NOMO-1 (cell line): ENCODE data around the gene OR1F1.
"Not testable (repeated sequence)": the region's sequence is repeated elsewhere in the genome, so short reads cannot be mapped to it uniquely, and the experiment has no call there.

Experiments
- DNase-seq, 2 experiments: peaks; one replicate each; lab custom pipeline; 2025; ENCODE audit not compliant: unreplicated experiment in 2 of 2; lab: John Stamatoyannopoulos, UW

The OR1F1 gene

DNA sequence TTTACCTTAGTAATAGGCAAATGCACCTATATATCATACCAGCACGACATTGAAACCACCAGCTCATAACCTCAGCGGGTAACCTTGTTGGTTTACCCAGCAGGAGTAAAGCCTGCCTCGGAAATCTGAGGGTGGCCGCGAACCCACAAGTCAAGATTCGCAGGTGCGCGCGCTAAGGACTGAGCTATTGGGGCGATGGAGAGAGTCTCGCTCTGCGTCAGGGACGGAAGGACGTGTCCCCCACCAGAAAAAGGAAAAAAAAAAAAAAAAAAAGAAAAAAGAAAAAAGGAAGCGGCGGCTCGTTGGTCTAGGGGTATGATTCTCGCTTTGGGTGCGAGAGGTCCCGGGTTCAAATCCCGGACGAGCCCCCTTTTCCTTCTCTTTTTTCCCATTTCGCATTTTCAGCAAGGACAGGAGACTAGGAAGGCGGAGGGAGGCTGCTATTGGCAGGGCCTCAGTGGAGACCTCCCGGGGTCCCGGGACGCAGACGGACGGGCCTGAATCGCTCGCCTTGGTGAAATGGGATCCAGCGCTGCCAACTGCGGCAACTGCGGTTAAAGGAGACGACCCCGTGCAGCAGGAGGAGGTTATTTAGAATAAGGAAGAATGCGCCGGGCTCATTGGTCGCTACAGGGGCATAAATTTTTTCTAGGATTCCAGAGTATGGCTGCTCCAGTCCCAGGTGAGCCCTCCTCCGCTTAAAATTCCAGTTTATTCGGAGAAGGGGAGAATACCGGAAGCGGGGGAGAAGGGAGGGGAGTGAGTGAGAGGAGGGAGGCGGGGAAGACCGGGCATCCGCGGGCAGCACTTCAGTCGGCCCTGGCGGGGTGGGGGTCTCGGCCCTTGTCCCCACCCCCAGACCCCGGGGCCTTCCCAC, at the start of gene OR1F1:
TSS of gene OR1F1 (plus strand) at position 407 of the 877 bp plus-strand sequence.
- no peak for DNase-seq

DNA sequence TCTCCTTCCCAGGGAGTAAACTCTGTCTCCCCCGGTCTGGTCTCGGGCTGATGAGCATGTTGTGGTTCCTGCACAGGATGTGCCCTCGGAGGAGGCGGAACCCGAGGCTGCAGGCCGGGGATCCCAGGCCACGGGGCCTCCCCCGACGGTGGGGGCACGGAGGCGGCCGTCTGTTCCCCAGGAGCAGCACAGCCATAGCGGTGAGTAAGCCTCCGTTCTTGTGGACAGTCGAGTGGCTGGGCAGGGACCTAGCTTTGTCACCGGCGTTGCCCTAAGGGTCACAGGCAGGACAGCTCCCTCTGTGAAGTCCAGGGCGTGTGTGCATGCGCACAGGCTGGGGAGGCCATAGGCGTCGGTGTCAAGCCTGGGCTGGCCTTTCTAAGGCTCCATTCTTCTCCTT, 49.7 kb upstream of the OR1F1 start:
- no peak for DNase-seq

DNA sequence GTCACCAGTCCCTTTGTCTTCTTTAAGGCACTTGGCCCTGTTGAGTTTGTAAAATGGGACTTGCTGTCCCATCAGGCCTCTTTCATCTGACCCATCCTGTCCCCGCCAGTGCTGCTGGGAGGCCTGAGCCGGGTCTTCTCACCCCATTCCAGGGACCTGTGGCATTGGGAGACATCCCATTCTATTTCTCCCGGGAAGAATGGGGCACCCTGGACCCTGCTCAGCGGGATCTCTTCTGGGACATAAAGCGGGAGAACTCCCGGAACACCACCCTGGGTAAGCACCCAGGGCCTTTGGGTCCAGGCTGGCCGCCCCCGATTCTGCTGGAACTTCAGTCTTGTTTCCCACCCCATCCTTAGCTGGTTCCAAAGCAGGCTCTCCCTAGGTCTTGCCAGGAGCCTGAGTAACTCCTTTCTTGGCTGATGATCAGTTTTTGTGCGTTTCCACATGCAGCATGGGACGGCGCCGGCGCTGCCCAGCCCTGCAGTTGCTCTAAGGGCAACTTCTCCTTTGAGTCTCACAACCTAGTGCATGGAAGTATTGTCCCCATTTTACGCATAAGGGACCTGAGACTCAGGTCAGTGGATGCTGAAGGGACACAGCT, 49.1 kb upstream of the OR1F1 start:
- no peak for DNase-seq

DNA sequence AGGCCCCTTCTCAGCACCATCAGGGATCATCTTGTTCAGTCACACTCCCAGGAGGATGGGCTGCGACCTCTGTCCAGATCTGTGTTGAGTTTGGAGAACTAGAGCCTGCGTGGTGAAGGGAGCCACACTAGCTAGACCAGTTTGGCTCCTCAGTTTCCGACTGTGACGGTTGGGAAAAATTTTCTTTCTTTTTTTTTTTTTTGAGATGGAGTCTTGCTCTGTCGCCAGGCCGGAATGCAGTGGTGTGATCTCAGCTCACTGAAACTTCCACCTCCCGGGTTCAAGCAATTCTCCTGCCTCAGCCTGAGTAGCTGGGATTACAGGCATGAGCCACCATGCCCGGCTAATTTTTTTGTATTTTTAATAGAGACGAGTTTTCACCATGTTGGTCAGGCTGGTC, 48.4 kb upstream of the OR1F1 start:
- not testable (repeated sequence) for DNase-seq

DNA sequence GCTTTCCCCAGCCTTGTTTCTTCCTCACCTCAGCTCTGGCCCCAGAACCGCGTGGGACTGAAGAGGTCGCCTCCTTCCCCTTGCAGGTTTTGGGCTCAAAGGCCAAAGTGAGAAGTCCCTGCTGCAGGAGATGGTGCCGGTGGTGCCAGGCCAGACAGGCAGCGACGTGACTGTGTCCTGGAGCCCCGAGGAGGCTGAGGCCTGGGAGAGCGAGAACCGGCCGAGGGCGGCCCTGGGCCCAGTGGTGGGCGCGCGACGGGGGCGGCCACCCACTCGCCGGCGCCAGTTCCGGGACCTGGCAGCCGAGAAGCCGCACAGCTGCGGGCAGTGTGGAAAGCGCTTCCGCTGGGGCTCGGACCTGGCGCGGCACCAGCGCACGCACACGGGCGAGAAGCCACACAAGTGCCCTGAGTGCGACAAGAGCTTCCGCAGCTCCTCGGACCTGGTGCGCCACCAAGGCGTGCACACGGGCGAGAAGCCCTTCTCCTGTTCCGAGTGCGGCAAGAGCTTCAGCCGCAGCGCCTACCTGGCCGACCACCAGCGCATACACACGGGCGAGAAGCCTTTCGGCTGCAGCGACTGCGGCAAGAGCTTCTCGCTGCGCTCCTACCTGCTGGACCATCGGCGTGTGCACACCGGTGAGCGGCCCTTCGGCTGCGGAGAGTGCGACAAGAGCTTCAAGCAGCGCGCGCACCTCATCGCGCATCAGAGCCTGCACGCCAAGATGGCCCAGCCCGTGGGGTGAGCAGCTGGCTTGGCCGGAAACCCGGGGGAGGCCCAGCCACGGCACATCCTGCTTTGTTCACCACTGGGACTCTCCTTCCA, 47.2 kb upstream of the OR1F1 start:
- no peak for DNase-seq

DNA sequence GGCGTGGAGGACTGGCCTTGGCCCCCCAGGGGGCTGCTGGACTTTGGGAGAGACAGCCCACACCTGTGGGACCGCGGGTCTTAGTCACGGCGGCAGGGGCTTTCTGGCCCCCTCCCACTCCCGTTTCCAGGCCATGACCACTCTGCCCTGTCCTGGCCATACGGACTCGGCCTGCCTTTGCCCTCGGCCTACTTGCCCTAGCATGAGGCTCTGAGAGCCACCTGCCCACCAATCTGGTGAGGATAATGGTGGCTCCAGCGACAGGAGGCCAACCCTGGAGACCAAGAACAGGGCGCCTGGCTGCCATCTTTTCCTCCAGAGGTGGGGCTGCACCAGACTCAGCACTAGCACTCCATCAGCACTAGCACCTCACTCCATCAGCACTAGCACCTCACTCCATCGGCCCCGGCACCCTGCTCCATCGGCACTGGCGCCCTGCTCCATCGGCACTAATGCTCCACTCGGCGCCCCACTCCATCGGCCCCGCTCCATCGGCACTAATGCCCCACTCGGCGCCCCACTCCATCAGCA, 46.2 kb upstream of the OR1F1 start:
- no peak for DNase-seq

DNA sequence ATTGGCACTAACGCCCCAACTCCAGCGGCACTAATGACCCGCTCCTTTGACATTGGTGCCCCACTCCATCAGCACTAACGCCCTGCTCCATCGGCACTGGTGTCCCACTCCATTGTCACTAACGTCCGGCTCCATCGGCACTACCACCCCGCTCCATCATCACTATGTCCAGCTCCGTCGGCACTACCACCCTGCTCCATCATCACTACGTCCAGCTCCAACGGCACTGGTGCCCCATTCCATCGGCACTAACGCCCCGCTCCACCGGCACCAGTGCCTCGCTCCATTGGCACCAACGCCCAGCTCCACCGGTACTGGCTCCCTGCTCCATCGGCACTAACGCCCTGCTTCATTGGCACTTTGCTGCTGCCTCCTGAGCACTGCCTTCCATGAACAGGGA, 45.7 kb upstream of the OR1F1 start:
- no peak for DNase-seq

DNA sequence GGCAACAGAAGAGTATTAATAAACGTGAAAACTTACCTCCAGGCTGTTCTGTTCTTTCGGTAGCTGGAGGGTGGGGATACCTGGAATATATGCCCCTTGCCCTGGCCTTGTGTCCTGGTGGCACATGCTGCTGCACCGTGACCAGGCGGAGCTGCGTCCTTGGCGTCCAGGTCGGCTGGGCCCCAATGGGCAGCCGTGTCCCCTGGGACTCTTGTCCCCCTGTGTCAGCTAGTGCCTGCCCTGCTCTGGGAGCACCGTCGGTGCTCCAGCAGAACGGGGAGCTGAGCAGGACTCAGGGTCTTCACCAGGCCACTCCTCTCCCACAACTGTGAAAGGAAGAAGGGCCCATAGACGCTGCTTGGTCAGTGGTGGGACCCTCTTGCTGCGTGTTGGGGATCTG, 45.2 kb upstream of the OR1F1 start:
- DNase-seq, result no peak

DNA sequence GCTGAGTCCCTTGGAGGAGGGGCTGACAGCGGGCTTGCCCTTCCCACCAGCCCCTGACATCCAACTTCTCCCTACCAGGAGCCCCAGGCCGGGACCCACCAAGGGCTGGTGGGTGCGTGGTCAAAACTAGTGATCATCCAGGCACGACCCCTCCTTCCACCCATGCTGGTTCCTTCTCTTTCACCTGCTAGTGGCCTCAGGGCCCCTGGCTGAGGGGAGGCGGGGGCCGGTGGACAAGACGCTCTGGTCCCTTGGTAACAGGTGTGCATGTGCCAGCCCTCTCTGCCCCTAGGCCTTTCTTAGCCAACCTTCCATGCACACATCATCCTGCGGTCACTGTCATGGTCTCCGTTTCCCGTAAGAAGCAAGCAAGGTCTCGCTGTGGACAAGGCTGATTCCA, 44.8 kb upstream of the OR1F1 start:
- DNase-seq, result no peak

DNA sequence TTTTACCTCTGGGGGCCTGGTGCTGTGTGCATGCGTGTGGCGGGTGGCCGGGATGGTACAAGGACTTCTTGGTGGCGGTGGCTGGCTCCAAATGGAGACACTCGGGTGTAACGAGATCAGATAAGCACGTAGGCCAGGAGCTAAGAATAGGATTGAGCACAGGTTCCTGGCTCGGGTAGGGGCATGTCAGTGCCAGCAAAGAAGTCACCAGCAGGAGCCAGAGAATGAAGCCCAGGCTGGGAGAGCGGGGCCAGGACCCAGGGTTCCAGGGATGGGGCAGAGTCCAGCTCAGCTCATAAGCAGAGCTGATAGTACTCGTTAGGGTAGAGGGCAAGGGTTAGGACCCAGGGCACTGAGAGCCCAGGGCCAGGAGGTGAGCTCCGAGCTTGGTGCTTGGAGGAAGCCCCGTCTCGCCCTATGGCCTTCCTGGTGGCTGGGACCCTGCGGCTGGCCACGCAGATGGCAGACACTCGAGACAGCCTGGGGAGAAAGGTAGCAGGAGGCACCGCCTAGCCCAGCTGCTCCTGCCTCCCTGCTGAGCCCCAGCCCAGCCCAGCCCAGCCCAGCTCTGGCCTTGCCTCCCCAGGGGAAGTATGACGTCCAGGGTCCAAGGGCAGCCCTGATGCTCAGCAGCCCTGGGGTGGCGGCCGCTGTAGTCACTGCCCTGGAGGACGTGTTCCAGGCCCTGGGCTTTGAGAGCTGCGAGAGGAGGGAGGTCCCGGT, 44.2 kb upstream of the OR1F1 start:
- DNase-seq, result no peak

DNA sequence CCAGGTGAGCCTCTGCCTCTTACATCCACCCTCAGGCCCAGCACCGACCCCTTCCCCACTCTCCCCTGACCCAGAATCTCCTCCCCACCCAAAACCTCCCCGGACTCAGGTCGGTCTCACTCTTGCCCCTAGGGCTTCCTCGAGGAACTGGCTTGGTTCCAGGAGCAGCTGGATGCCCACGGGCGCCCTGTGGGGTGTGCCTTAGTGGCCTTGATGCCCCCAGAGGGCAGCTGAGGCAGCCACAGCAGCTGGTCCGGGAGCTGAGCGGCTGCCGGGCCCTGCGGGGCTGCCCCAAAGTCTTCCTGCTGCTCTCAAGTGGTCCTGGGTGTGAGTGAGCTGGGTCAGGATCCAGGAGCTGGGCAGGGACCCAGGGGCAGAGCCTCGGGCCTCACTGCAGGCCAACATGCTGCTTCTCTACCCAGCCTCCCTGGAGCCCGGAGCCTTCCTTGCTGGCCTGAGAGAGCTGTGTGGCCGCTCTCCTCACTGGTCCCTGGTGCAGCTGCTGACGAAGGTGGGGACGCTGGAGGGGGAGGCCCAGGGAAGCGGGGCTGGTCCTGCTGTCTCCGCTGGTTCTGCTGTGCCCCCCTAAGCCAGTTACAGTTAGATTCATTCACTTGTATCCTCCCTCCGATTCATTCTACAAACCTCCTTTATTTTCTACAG, 43.6 kb upstream of the OR1F1 start:
- DNase-seq, result no peak

DNA sequence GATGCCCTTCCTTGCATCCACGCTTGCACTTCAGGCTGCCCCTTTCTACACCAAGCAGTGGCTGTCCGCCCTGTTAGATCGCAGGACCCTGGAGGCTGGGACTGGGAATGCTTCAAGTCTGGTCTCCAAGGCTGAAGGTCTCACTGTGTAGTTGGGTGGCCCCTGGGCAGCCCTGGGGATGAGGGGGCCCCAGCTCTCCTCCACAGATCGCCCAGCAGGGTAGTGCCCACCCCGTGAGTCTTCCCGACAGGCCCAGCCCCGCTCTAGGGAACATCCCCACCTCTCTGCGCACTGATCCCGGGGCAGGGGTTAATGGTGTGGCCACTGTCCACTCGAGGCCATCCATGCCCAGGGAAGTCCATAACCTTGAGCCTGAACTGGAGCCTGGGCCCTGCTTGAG, 42.9 kb upstream of the OR1F1 start:
- DNase-seq, result no peak

DNA sequence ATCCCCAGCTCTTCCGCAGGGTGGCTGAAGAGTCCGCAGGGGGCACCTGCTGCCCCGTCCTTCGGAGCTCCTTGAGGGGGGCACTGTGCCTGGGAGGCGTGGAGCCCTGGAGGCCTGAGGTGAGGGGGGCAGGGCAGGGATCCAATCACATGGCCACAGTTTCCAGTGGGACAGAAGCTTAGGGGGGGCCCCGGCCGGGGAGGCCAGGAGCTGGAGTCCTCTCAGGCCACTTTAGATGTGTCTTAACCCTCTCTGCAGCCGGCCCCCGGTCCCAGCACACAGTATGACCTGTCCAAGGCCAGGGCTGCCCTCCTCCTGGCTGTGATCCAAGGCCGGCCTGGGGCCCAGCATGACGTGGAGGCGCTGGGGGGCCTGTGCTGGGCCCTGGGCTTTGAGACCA, 42.3 kb upstream of the OR1F1 start:
- DNase-seq, result no peak

DNA sequence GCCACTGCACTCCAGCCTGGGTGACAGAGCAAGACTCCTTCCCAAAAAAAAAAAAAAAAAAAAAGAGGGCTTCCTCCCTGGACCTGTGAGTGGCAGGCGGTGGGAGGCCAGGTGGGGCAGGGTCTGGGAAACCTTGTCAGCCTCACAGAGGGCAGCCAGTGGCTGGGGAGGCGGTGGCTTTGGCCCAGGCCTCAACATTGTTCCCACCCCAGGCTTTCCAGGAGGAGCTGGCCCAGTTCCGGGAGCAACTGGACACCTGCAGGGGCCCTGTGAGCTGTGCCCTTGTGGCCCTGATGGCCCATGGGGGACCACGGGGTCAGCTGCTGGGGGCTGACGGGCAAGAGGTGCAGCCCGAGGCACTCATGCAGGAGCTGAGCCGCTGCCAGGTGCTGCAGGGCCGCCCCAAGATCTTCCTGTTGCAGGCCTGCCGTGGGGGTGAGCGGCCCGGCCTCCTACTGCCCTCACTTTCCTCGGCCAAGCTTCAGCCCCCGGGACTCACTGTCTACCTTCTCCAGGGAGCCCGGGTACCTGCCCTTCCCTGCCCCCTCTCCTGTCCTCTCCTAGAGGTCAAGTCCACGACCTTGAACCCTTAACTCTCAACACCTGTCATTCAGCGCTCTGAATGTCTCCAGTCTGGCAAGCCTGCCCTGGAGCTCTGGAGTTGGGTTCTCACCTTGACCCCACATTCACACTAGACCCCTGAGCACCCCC, 40.8 kb upstream of the OR1F1 start:
- no peak for DNase-seq

DNA sequence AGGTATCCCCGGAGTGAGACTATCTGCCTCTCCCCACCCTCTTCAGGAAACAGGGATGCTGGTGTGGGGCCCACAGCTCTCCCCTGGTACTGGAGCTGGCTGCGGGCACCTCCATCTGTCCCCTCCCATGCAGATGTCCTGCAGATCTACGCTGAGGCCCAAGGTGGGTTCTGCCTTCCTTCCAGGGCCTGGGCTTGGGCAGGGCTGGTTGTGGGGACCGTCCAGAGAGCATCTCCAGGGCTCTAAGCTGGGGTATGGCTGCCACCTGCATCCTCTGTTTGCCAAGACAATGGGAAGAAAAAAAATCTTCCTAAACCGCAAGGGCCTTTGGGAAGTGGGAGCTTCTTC, 40.3 kb upstream of the OR1F1 start:
- no peak for DNase-seq

DNA sequence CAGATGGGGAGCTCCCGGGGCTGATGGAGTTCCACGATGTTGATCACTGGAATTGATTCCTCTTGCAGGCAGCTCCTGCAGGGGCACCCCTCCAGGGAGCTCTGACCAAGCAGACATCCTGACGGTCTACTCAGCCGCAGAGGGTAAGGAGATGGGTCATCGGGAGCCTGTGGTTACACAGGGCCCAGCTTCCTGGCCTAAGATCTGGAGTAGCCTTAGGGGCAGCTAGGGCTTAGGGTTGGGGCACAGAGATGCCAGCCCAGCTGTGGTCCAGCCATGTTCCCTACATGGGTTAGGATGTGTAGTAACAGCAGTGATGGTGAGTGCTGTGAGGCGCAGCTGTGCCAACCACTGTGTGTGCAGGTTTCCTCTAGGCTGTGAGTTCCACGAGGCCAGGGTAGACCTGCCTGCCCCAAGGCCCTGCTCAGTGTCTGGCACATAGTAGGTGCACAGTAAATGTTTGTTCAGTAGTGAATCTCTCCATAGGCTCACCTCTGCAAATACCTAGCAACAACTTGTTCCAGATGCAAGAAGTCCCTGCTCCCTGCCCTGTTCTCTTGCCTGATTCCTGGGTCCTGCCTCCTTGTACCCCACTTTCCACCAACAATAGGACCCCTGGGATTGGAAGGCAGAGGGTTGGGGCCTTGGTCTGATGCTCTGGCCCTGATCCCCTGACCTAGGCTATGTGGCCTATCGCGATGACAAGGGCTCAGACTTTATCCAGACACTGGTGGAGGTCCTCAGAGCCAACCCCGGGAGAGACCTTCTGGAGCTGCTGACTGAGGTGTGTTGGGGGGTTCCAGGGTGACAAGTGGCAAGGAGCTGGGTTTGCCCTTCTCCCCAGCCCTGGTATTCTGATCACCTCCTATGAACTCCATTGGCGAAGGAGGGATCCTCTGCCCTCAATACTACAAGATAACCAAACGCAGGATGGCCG, 39.5 kb upstream of the OR1F1 start:
- no peak for DNase-seq

DNA sequence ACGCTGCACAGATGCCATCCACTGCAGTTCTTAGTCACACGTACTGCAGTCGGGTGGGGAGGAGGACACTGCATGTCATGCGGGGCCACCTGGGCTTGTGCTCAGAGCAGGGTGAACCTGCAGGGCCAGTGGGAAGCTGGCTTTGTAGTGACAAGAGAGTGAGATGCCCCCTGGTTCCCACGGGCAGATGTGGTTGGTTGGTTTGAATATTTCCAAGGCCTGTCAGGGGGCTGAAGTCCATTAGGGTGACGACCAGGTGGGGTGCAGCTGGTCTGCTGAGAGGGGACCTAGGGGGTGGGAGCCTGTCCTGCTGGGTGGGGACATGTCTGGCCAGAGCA, 38.8 kb upstream of the OR1F1 start:
- no peak for DNase-seq

DNA sequence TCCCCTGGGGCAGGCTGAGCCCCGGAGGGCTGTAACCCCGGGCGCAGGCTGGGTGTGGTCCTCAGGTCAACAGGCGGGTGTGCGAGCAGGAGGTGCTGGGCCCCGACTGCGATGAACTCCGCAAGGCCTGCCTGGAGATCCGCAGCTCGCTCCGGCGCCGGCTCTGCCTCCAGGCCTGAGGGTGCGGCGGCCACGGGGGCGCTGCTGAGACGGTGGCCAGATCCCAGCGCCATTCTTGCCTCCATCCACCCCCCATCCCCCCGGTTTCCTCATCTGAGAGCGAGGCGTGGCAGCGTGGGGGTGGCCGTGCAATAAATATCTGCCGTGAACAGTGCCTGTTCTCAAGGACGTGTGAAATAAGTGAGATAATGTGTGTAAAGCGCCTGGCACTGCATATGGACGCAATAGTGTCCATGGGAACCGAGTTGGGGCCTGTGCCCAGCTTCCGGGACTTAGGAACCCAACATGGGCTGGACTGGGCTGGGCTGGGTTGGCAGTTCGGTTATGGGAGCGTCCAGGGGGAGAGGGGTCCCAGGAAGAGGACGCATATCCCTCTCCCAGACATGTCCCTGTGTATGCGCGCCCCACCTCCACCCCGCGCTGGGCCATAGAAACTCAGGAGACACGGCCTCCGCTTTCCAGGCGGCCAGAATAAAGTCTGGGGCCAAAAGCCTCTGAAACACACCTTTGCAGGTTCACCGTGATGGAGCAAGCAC, 38.2 kb upstream of the OR1F1 start:
- peak; percentile 78 to 85 for DNase-seq
